SH-SY5Y (cell line): ENCODE data around the gene MTERF1.

Source experiments
- GATA2 ChIP-seq: IDR thresholded peaks from 2 replicates; pipeline ENCODE4 v1.6.1; 2011; ENCODE audit warnings: mild to moderate bottlenecking, low read depth, low read length
- GATA3 ChIP-seq: IDR thresholded peaks from 2 replicates; pipeline ENCODE4 v1.6.1; 2011; ENCODE audit warnings: low read depth, mild to moderate bottlenecking, low read length, moderate library complexity

DNA sequence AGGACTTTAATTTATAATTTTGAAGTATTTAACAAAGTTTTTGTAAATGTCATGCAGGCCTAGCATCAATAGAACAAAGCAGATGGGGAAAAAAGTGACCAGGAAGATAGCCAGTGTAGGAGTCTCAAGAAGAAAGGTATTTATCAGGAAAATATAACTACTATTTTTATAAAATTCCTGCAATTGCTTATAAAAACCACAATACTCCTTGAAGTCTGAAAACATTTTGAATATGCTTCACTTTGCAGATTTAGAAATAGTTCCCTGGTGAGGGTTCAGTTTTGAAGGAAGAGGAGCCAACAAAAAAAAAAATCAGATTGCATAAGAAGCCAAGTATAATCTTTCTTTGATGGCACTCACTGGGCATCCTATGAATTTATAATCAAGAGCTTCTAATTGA is 34.1 kb downstream of the MTERF1 start:
- TF ChIP-seq GATA2: no peak
- TF ChIP-seq GATA3: no peak
